ENCODE measurements around the gene AGBL1. TPM values are rescaled to one million over a fixed set of nuclear protein-coding genes. Genes with fewer than 3 reads are reported as not detected.

The AGBL1 gene
- total and polyA plus RNA-seq, 2 donors (not counting 1 experiment from before 2014, with no cell fraction given): not detected

DNA sequence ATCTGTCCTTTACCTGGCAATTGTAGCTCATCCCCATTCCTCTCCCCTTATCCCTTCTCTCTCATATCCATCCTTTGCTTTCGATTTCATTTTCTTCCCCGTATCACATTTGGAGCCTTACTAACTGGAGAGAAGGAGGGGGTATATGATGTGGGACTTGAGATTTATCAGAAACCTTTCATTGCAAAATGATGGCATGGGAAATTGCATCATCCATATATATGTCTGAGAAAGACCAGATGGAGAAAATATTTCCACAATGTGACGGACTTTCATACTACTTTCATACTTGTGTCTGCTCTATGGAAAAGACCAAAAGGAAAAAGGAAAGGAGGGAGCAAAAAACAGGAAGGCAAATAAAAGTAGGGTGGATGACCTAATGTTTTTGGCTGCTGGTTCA is 675.2 kb downstream of the AGBL1 start:
- peaks cover 3% of the 10 kb centered on the region for H3K27me3 Mint-ChIP-seq
- intact Hi-C loops (cut with micrococcal nuclease): no loop called here
- TF ChIP-seq, protein P1, sequence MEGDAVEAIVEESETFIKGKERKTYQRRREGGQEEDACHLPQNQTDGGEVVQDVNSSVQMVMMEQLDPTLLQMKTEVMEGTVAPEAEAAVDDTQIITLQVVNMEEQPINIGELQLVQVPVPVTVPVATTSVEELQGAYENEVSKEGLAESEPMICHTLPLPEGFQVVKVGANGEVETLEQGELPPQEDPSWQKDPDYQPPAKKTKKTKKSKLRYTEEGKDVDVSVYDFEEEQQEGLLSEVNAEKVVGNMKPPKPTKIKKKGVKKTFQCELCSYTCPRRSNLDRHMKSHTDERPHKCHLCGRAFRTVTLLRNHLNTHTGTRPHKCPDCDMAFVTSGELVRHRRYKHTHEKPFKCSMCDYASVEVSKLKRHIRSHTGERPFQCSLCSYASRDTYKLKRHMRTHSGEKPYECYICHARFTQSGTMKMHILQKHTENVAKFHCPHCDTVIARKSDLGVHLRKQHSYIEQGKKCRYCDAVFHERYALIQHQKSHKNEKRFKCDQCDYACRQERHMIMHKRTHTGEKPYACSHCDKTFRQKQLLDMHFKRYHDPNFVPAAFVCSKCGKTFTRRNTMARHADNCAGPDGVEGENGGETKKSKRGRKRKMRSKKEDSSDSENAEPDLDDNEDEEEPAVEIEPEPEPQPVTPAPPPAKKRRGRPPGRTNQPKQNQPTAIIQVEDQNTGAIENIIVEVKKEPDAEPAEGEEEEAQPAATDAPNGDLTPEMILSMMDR (IDR thresholded peaks at IDR 0.05): no peak
- no peak for TF ChIP-seq EZH2 (IDR thresholded peaks at IDR 0.05; ENCODE audit: borderline replicate concordance, insufficient read depth, low read depth, low read length, poor library complexity, severe bottlenecking)

DNA sequence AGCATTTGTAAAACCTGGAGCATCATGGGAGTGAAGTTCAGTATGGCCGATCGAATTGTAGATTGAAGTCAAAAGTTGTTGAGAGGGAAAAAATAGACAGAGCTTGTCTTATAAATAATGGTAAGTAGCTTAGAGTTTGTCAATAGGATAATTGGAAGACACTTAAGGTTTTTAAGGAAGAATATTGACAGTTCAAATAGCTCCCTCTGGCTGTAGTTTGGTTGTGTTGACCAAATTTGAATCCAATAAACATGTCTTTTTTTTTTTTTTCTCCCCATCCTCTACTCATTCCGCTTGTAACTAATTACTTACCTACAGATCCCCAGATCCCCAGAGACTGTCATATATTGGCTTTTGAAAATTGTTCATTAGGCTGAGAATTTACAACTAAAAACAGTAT is 677.0 kb downstream of the AGBL1 start:
- Histone ChIP-seq H3K36me3 (replicated peaks in 1 of 2; ENCODE audit: control extremely low read depth in 1 of 2, control insufficient read depth in 1 of 2, extremely low read depth in 1 of 2, insufficient read depth in 2 of 2, low read length in 1 of 2) (no peaks in the 10 kb centered on the region), H3K4me1 (ENCODE audit: control insufficient read depth in 2 of 2, insufficient read depth in 2 of 2, low read length in 2 of 2) (no peaks in the 10 kb centered on the region), H2AFZ (ENCODE audit: insufficient read depth, low read depth, low read length, poor library complexity, severe bottlenecking) (no peak overlapping the region), H3K9ac (ENCODE audit: low read length) (no peak overlapping the region), H3K9me3 (ENCODE audit: control extremely low read depth in 1 of 3, control insufficient read depth in 2 of 3, insufficient read depth in 1 of 3, low read length in 2 of 3) (no peaks in the 10 kb centered on the region), H3K27ac (ENCODE audit: low read length in 2 of 2) (no peak overlapping the region), H3K27me3 (replicated peaks in 1 of 4; ENCODE audit: control extremely low read depth in 1 of 4, control insufficient read depth in 3 of 4, insufficient read depth in 4 of 4, low read length in 3 of 4) (no peaks in the 10 kb centered on the region), H3K79me2 (ENCODE audit: control insufficient read depth, insufficient read depth, low read length) (no peaks in the 10 kb centered on the region), H4K20me1 (ENCODE audit: control insufficient read depth, insufficient read depth, low read length, poor library complexity, severe bottlenecking) (no peaks in the 10 kb centered on the region), H3K4me2 (replicated peaks; ENCODE audit: low read depth, low read length, poor library complexity, severe bottlenecking) (no peak overlapping the region), H3K4me3 (ENCODE audit: control extremely low read depth in 1 of 5, extremely low read depth in 1 of 5, insufficient read depth in 1 of 5, low read depth in 2 of 5, low read length in 4 of 5) (no peak overlapping the region)
- TF ChIP-seq, protein P1 (IDR thresholded peaks at IDR 0.05): no peak
- no peak for TF ChIP-seq EZH2 (IDR thresholded peaks at IDR 0.05; ENCODE audit: borderline replicate concordance, insufficient read depth, low read depth, low read length, poor library complexity, severe bottlenecking)
- H3K4me3 Mint-ChIP-seq: no peak overlapping the region
- 89% methylated on average over 2 of the region's 3 CpGs for WGBS (ENCODE audit: insufficient coverage)
- ChIA-PET CTCF (no interaction called here), POLR2A (no interaction called here)
- peaks cover 3% of the 10 kb centered on the region for H3K9me3 Mint-ChIP-seq (ENCODE audit: insufficient read depth)
- H3K27ac Mint-ChIP-seq: no peak overlapping the region
- ATAC-seq (ENCODE audit: low read depth) (no peak), DNase-seq (no peak)
- peaks cover 3% of the 10 kb centered on the region for H3K27me3 Mint-ChIP-seq
- no peaks in the 10 kb centered on the region for H3K4me1 Mint-ChIP-seq
- intact Hi-C loops (cut with micrococcal nuclease): no loop called here

More for the DNA sequence above, 675.2 kb downstream of the AGBL1 start:
- Histone ChIP-seq H4K20me1 (ENCODE audit: control insufficient read depth, insufficient read depth, low read length, poor library complexity, severe bottlenecking) (no peaks in the 10 kb centered on the region), H3K27me3 (replicated peaks in 1 of 4; ENCODE audit: control extremely low read depth in 1 of 4, control insufficient read depth in 3 of 4, insufficient read depth in 4 of 4, low read length in 3 of 4) (no peaks in the 10 kb centered on the region), H3K79me2 (ENCODE audit: control insufficient read depth, insufficient read depth, low read length) (no peaks in the 10 kb centered on the region), H3K4me2 (replicated peaks; ENCODE audit: low read depth, low read length, poor library complexity, severe bottlenecking) (no peak overlapping the region), H2AFZ (ENCODE audit: insufficient read depth, low read depth, low read length, poor library complexity, severe bottlenecking) (no peak overlapping the region), H3K9me3 (ENCODE audit: control extremely low read depth in 1 of 3, control insufficient read depth in 2 of 3, insufficient read depth in 1 of 3, low read length in 2 of 3) (no peaks in the 10 kb centered on the region), H3K27ac (ENCODE audit: low read length in 2 of 2) (no peak overlapping the region), H3K4me1 (ENCODE audit: control insufficient read depth in 2 of 2, insufficient read depth in 2 of 2, low read length in 2 of 2) (no peaks in the 10 kb centered on the region), H3K36me3 (replicated peaks in 1 of 2; ENCODE audit: control extremely low read depth in 1 of 2, control insufficient read depth in 1 of 2, extremely low read depth in 1 of 2, insufficient read depth in 2 of 2, low read length in 1 of 2) (no peaks in the 10 kb centered on the region), H3K9ac (ENCODE audit: low read length) (no peak overlapping the region), H3K4me3 (ENCODE audit: control extremely low read depth in 1 of 5, extremely low read depth in 1 of 5, insufficient read depth in 1 of 5, low read depth in 2 of 5, low read length in 4 of 5) (no peak overlapping the region)
- CTCF ChIA-PET: no interaction called here
- no peak overlapping the region for H3K27ac Mint-ChIP-seq
- POLR2A ChIA-PET: no interaction called here
- ATAC-seq (ENCODE audit: low read depth) (no peak), DNase-seq (no peak)
- no CpG with 5 or more reads among the region's 3 CpGs for WGBS (ENCODE audit: insufficient coverage)
- no peaks in the 10 kb centered on the region for H3K9me3 Mint-ChIP-seq (ENCODE audit: insufficient read depth)
- H3K4me1 Mint-ChIP-seq: no peaks in the 10 kb centered on the region
- H3K4me3 Mint-ChIP-seq: no peak overlapping the region

Measured in B cell (primary cell).